OCI-LY7 (cell line): ENCODE data around the gene FDCSP. TPM values are rescaled to one million over a fixed set of nuclear protein-coding genes. Genes with fewer than 3 reads are reported as not detected.

Source experiments
- BruUV-seq: library from RNA; stranded (reverse); fragments of 400-500 nt; replicated peaks from 2 replicates; lab custom pipeline; 2021; lab: Mats Ljungman, UMichigan
- CTCF ChIA-PET: fragments of 300-600 bp; sonication (Branson Sonifier 250); formaldehyde crosslinking; loops from one replicate; lab custom pipeline; 2022; ENCODE audit warnings: antibody characterized with exemption; ENCODE audit not compliant: unreplicated experiment; lab: Charles Lee
- POLR2A ChIA-PET: fragments of 300-600 bp; sonication (Branson Sonifier 250); formaldehyde crosslinking; loops from one replicate; lab custom pipeline; 2022; ENCODE audit warnings: antibody characterized with exemption; lab: Charles Lee
- DNase-seq: peaks from one replicate; pipeline ENCODE4 v3.0.0-alpha.2; 2015; ENCODE audit warnings: low spot score
- H2AFZ ChIP-seq: fragments of 200-600 bp; sonication (generic), shearing (Covaris generic); 2 replicates; pipeline ENCODE4 v1.6.1; 2014; ENCODE audit warnings: mild to moderate bottlenecking, antibody characterized with exemption, low read length, moderate library complexity
- H3K27ac ChIP-seq: fragments of 200-600 bp; sonication (generic); 2 replicates; pipeline ENCODE4 v1.5.1; 2014; ENCODE audit warnings: mixed run types, low read depth, mild to moderate bottlenecking, moderate library complexity, low read length, inconsistent platforms; ENCODE audit not compliant: poor library complexity, severe bottlenecking
- H3K36me3 ChIP-seq: fragments of 200-600 bp; sonication (generic); 2 replicates; pipeline ENCODE4 v1.6.1; 2014; ENCODE audit warnings: mild to moderate bottlenecking, antibody characterized with exemption, low read length, moderate library complexity, mixed read lengths; ENCODE audit not compliant: insufficient read depth
- H3K4me1 ChIP-seq: fragments of 200-600 bp; sonication (generic); 2 replicates; pipeline ENCODE4 v1.5.1; 2014; ENCODE audit warnings: mild to moderate bottlenecking, low read length; ENCODE audit not compliant: insufficient read depth, poor library complexity, severe bottlenecking
- H3K4me2 ChIP-seq: fragments of 200-600 bp; sonication (generic); 2 replicates; pipeline ENCODE4 v1.6.1; 2014; ENCODE audit warnings: mild to moderate bottlenecking, low read length
- H3K4me3 ChIP-seq: fragments of 200-600 bp; sonication (generic); 2 replicates; pipeline ENCODE4 v1.5.1; 2014; ENCODE audit warnings: mild to moderate bottlenecking, low read depth, low read length; ENCODE audit not compliant: poor library complexity, severe bottlenecking
- H3K79me2 ChIP-seq: fragments of 200-600 bp; sonication (generic); 2 replicates; pipeline ENCODE4 v1.6.1; 2016; ENCODE audit warnings: low read depth, mild to moderate bottlenecking, low read length, moderate library complexity, mixed read lengths; ENCODE audit not compliant: insufficient read depth
- H3K9me2 ChIP-seq: fragments of 200-600 bp; sonication (generic); 2 replicates; pipeline ENCODE4 v1.6.1; 2016; ENCODE audit warnings: mild to moderate bottlenecking, low read length, mixed read lengths; ENCODE audit not compliant: insufficient read depth
- H3K9me3 ChIP-seq: fragments of 200-600 bp; sonication (generic); 2 replicates; pipeline ENCODE4 v1.6.1; 2014; ENCODE audit warnings: mild to moderate bottlenecking, mixed run types, low read length, mixed read lengths
- H4K20me1 ChIP-seq: fragments of 200-600 bp; sonication (generic); 2 replicates; pipeline ENCODE4 v1.6.1; 2014; ENCODE audit warnings: mild to moderate bottlenecking, antibody characterized with exemption, low read length, moderate library complexity, mixed read lengths; ENCODE audit not compliant: insufficient read depth
- CTCF ChIP-seq: fragments of 200-600 bp; sonication (generic); conservative IDR thresholded peaks from 2 replicates; pipeline ENCODE4 v1.5.1; 2014; ENCODE audit warnings: mild to moderate bottlenecking, antibody characterized with exemption, low read length, moderate library complexity, mixed read lengths
- EZH2phosphoT487 ChIP-seq: fragments of 200-600 bp; sonication (generic); IDR thresholded peaks from 2 replicates; pipeline ENCODE4 v1.6.1; 2018; ENCODE audit warnings: low read depth, borderline replicate concordance, mild to moderate bottlenecking, mixed run types, antibody characterized with exemption, low read length, moderate library complexity, mixed read lengths
- intact Hi-C: fragments of 100-400 bp; cut with micrococcal nuclease; formaldehyde crosslinking; loops from one replicate; pipeline ENCODE4 v1.10.0; 2022; ENCODE audit not compliant: unreplicated experiment
- total RNA-seq, 2 experiments: library from RNA; depleted of rRNA in 1 of 2; stranded (reverse); fragments of >200 nt in 1 of 2; shearing (Covaris generic) in 1 of 2; gene quantifications; 2 replicates each; pipeline ENCODE4 v1.2.3, GENCODE V29; 2014 to 2022

FDCSP gene
- total RNA-seq, 2 experiments from 2014 or later: not detected

- intact Hi-C loops: no loop called here
- H3K4me2 ChIP-seq: no peak overlapping the region
- H4K20me1 ChIP-seq: no peaks in the 10 kb centered on the region
- no peaks in the 10 kb centered on the region for H3K9me2 ChIP-seq
- TF ChIP-seq EZH2phosphoT487 (no peak), CTCF (no peak)
- H3K4me3 ChIP-seq: no peak overlapping the region
- H3K79me2 ChIP-seq: no peaks in the 10 kb centered on the region
- H3K36me3 ChIP-seq: no peaks in the 10 kb centered on the region
- H3K4me1 ChIP-seq: no peaks in the 10 kb centered on the region
- BruUV-seq: no TSS peak
- DNase-seq: no peak
- ChIA-PET POLR2A (interaction anchor here (1.2 kb wide), 1 partner anchor 8 kb away, joined by 4 read pairs; no protein-coding TSS in a partner anchor), CTCF (no interaction called here)
- no peak overlapping the region for H2AFZ ChIP-seq
- no peaks in the 10 kb centered on the region for H3K9me3 ChIP-seq
- H3K27ac ChIP-seq: no peak overlapping the region
Measured at GRCh38 chr4:70236125-70236524, 10.2 kb downstream of the FDCSP start.

GRCh38 chr4:70239131-70239883, 13.4 kb downstream of the FDCSP start:
- no peak for TF ChIP-seq EZH2phosphoT487
- TF ChIP-seq CTCF: no peak
- intact Hi-C loops: no loop called here
- H3K36me3 ChIP-seq: no peaks in the 10 kb centered on the region
- no peaks in the 10 kb centered on the region for H3K79me2 ChIP-seq
- ChIA-PET POLR2A (interaction anchor here (0.7 kb wide), 1 partner anchor 182 kb away, joined by 3 read pairs; no protein-coding TSS in a partner anchor), CTCF (no interaction called here)
- no peak overlapping the region for H2AFZ ChIP-seq
- no TSS peak for BruUV-seq
- H3K4me3 ChIP-seq: no peak overlapping the region
- no peaks in the 10 kb centered on the region for H3K4me1 ChIP-seq
- no peak overlapping the region for H3K27ac ChIP-seq
- H3K9me3 ChIP-seq: no peaks in the 10 kb centered on the region
- H3K9me2 ChIP-seq: no peaks in the 10 kb centered on the region
- H4K20me1 ChIP-seq: no peaks in the 10 kb centered on the region
- no peak overlapping the region for H3K4me2 ChIP-seq
- no peak for DNase-seq
